Measurements from ENCODE around the gene ZNF135.

Gene ZNF135

DNA sequence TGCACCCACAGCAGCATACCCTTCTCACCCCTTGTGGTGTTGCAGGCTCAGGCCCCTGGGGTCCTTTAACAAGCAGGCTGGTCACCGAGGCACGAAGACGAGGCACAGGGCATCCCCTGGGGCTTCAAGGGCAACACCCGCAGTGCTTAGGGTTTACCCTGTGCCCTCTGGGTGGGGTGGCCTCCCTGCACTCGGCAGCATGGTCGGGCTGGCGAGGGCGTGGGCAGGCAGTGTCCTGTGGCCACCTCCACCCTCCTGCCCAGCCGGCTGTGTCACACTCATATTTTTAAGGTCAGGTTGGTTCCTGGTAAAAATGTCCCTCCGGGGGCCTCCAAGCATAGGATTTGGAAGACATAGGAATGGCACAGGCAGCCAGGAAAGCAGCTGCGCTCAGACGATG is 11.4 kb upstream of the ZNF135 start:
- DNase-seq (ENCODE audit: low spot score), result no peak

DNA sequence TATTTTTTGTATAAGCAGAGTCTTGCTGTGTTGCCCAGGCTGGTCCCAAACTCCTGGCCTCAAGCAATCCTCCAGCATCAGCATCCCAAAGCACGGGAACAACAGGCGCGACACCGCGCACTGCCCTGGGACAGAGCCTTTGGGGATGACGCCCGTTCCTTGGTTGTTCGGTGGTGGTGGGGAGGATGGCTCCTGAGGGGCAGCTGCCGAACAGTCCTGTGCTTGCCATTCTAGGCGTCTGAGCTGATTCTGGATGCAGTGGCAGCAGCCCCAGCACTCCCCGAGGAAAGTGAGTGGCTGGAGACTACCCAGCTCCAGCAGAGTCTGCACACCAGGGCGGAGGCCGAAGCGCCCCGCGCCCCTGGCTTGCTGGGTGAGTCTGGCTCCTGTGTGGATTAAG is 6.8 kb upstream of the ZNF135 start:
- no peak for DNase-seq (ENCODE audit: low spot score)

DNA sequence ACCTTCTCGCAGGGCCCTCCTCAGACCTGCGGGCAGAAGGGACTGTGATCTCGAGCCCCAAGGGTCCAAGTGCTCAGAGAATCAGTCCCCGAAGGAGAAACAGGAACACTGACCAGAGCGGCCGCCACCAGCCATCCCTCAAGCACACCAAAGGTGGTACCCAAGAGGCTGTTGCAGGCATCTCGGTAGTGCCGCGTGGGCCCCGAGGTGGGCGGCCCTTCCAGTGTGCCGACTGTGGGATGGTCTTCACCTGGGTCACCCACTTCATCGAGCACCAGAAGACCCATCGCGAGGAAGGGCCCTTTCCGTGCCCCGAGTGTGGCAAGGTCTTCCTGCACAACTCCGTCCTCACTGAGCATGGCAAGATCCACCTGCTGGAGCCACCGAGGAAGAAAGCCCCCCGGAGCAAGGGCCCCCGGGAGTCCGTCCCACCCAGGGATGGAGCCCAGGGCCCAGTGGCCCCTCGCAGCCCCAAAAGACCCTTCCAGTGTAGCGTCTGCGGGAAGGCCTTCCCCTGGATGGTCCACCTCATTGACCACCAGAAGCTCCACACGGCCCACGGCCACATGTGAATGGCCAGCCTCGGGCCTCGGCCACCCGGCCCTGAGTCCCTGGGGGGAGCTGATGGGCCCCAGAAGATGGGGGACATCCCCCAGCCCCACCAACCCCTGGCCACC is 5.5 kb upstream of the ZNF135 start:
- no peak for DNase-seq (ENCODE audit: low spot score)

DNA sequence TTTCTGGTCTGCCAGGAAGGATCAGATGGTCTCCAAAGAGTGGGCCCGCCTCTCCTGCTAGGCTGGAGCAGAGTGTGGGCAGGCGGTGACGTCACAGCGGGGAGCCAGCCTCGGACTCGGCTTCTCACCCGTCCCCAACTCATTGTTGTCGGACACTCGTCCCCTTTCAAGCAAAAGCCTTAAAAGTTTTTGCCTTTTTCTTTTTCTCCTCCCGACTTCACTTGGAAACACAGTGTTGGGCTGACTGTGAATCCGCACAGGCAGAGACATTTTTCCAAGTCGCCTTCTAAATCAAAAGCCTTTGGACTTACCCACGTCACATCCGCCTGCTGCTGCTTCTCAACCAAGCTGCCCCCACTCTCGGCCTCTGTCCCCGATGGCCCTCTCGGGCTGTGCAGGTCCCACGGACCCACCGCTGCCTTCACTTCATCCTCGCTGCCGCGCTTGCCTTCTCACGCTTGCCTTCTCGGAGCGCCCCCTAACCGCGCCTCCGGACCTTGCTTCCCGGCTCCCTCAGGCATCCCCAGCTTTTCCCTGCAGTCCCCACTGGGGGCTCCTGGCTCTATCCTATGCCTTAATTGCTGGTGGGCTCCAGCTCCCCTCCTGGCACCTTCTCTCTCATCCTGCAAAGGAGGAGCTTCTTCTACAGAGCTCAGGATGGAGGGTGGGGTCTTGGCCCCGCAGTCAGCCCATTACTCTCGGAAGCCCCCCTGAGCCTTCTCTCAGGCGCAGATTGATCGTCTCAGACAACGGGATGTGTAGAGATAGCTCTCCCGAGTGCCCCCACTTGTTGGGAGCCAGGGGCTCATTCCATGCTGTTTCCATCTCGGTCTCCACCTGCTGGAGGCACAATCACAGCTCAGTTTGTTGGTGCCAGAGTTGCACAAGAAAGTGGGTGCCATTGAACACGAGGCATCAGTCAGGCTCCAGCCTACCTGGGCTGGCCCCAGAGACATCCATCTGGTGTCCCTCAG is 3.9 kb upstream of the ZNF135 start:
- no peak for DNase-seq (ENCODE audit: low spot score)

DNA sequence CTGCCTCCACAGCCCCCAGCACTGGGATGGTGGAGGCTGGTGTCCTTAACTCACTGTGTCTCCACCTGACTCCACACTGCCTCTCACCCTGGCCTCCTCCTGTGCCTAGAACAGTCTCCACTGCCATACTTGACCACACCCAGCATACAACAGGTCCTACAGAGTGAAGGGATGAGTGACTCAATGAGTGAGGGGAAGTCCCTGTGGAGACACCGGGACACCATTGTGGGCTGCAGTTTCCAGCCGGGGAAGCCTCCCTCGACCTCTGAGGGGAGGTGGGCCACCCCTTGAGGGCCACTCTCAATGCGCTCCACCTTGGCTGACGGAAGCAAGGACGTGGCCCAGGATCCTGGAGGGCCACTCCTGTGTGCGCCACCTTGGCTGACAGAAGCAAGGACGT is 2.8 kb upstream of the ZNF135 start:
- no peak for DNase-seq (ENCODE audit: low spot score)

DNA sequence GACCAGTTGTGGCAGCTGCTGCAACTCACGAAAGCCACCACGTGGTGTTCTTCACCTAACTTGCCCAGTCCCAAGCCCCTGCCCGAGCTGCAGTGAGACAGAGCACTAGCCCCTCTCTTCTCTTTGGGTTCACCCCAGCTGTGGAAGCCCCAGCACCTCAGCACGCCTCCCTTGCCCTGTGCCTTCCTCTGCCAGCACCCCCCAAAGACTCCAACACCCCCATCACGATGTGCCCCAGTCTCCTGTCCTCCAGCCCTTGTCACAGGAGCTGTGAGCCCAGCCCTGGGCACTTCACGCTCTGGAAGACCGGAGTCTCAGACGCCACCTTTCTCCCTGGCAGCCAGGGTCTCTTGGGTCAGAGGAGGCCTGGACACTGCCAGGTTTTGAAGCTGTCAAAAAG is 2.2 kb upstream of the ZNF135 start:
- DNase-seq (ENCODE audit: low spot score), result no peak

DNA sequence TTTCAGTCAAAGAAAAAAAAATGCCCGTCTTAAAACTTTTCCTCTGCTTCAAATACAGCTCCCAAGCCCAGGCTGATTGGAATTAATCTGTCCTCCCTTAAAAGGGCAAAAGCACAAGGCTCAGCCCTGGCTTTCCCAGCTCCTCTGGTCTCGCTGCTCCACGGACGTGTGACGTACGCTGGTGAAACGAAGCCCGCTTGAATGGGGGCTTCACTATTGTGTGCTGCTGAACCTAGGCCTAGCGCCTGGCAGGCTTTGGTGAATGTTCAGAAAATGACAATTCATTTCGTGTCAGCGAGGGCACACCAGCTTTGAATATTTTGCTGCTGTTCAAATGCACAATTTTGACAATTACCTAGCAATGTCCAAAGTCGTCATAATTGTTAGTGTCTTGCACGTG is 615 bp upstream of the ZNF135 start:
- DNase-seq (ENCODE audit: low spot score), result no peak

DNA sequence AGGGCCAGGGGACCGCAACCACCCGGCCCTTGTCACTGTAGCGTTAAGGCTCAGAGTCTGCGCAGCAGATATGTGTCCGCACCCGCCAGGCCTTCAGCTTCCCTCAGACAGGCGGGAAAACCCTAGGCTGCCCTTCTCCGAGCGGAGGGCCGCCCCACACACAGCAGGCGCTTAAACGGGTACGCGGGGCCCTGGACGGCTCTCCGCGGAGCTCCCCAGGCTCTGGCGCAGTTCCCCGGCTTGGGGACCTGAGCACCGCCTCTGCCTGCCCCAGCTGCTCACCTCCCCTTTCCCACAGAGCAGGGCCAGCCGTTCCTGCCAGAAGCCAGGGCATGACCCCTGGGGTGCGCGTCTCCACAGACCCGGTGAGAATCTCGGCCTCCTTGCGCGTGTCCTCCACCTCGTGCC is 593 bp downstream of the ZNF135 start:
- DNase-seq (ENCODE audit: low spot score), result no peak

DNA sequence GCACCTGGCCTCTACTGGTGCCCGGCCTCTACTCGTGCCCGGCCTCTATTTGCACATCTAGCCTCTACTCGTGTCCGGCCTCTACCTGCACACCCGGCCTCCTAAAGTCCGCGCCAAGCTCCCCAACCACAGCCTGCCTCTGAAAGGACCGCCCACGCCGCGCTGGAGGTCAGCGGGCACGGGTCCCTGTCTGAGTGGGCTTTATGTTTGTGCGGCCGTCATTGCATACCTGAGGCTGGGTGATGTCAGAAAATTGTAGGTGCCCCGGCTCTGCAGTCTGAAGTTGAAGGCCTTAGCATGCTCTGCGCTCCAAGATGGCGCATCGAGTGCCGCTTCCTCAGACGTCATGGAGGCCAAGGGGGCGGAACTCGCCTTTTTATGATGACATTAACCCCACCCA is 1.1 kb downstream of the ZNF135 start:
- no peak for DNase-seq (ENCODE audit: low spot score)

DNA sequence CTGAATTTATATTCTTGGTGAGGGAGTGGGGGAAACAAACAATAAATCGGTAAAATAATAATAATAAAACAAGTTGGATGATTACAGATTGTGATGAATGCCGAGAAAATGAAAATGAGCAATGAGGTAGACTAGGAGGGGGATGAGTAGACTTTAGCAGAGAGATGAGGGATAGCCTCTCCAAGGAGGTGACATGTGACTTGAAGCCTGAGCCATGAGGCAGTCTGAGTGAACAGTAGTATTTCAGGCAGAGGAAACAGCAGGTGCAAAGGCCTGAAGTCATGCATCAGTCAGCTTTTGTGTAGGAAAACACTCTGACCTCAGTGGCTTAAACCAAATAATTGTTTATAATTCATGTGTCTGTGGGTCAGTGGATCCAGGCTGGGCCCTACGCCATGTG is 4.6 kb downstream of the ZNF135 start:
- no peak for DNase-seq (ENCODE audit: low spot score)

DNA sequence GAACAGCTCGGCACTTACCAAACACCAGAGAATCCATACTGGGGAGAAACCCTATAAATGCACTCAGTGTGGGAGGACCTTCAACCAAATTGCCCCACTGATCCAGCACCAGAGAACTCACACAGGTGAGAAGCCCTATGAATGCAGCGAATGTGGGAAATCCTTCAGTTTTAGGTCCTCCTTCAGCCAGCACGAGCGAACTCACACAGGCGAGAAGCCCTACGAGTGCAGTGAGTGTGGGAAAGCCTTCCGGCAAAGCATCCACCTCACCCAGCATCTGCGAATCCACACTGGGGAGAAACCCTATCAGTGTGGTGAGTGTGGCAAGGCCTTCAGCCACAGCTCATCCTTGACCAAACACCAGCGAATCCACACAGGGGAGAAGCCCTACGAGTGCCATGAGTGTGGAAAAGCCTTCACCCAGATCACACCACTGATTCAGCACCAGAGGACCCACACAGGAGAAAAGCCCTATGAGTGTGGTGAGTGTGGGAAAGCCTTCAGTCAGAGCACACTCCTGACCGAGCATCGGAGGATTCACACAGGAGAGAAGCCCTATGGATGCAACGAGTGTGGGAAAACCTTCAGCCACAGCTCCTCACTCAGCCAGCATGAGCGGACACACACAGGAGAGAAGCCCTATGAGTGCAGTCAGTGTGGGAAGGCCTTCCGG is 8.3 kb downstream of the ZNF135 start:
- DNase-seq (ENCODE audit: low spot score), result no peak

DNA sequence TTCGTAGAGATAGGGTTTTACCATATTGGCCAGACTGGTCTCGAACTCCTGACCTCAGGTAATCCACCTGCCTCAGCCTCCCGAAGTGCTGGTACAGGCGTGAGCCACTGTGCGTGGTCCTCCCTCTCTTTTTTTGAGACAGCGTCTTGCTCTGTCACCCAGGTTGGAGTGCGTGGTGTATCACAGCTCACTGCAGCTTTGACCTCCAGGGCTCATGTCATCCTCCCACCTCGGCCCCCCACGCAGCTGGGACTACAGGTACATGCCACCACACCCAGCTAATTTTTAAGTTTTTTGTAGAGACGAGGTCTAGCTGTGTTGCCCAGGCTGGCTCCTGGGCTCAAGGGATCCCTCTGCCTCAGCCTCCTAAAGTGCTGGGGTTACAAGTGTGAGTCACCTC is 20.7 kb downstream of the ZNF135 start:
- no peak for DNase-seq (ENCODE audit: low spot score)

DNA sequence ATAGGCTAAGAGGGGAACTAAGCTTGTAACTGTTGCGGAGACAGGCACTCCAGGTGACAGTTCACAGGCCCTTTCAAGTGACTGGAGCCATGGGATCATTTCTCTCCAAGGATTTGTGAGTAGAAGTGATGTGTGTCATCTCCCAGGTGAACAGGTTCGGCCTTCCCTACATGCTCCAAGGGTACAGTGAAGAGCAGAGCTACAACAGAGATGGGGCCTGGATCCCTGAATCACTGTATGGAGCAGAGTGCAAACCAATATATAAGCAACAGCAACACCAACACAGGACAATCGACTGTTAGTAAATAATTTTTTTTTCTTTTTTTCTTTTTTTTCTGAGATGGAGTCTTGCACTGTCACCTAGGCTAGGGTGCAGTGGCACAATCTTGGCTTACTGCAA is 23.9 kb downstream of the ZNF135 start:
- no peak for DNase-seq (ENCODE audit: low spot score)

DNA sequence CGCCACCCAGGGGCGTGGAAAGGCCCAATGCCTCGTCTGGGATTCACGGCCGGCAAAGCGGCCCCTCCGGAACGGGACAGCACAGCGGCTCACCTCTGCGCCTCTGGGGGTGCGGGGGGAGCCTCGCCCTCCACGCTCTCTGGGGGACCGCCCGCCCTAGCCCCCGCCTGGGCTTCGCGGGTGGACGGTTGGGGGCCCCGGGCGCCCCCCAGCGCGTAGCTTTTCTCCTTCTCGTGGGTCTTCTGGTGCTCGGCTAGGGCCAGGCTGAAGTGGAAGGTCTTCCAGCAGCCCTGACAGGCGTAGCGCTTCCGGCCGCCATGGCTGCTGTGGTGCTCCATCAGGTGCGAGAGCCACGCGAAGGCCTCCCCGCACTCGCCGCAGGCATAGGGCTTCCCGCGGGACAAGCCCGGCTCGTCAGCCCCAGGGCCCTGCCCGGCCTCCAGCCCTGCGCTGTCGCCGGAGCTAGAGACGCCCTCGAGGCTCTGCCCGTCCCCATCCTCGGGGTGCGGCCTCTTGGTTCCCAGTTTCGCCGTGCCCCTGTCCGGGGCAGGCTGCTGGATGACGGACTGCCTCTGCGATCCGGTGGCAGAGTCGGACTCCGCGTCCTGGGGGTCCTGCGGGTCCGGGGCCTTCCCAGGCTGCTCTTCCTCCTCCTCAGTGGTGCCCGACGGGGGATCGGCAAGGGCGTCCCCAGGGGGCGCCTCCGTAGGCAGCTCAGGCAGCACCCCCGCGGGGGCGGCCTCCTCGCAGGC is 25.7 kb downstream of the ZNF135 start:
- no peak for DNase-seq (ENCODE audit: low spot score)

DNA sequence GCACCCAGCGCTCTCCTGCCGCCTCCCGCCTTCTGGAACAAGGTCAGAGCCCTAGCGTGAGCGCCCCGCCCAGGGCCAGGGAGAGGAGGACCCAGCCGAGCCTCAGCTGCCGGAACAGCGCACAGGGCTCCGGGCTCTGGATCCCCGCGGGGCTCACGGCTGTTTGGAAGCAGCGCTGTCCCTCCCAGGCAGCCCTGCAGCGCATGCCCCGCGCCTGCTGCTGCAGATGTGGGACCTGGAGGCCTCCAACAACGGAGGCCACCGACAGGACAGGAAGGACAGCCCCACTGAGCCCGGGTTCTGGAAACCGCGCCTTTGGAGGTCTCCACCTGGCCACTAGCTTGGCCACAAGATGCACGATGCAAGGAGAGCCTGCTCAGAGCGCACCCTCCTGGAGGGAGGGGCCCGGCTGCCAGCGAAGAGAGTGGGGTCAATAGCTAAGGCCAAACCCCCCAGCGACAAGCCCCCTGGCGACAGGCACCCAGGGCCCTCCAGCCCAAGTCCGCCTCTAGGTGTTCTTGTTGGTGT is 26.3 kb downstream of the ZNF135 start:
- no peak for DNase-seq (ENCODE audit: low spot score)

DNA sequence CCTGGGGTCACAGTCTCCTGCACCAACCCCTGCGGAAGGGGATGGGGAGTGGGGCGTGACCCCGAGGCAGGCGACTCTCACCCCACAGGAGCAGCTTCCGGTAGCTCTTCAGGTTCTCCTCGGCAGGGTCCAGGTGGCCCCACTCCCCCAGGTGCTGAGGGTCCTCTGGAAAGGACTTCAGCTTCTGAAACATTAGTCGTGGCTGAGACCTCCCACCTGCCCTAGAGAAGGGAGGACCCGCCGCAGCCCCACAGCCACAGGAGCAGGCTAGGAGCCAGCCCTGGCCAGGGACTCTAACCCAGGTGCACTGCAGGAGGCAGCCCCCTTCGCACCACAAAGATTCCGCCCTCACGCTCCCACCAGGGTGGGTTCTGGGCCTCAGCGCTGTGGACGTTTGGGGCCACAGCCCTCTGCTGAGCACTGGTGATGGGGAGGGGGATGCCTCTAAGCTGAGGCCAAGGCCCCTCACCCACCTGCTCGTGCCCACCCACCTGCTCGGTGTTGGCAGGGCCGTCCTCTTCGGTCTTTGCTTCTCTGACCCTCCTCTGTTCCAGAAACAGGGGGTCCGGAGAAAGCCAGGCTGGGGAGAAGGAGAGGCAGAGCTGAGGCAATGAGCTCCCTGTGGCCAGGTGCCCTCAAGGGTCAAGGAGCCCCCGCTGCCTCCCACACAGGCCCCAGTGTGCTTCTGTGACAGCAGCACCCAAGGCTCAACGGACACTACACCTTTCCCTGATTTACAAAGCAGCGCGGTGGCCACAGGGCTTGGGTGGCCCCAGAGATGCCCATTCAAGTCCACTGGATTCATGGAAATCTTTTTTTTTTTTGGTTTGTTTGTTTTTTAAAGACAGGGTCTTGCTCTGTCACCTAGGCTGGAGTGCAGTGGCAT is 28.0 kb downstream of the ZNF135 start:
- DNase-seq (ENCODE audit: low spot score), result no peak

DNA sequence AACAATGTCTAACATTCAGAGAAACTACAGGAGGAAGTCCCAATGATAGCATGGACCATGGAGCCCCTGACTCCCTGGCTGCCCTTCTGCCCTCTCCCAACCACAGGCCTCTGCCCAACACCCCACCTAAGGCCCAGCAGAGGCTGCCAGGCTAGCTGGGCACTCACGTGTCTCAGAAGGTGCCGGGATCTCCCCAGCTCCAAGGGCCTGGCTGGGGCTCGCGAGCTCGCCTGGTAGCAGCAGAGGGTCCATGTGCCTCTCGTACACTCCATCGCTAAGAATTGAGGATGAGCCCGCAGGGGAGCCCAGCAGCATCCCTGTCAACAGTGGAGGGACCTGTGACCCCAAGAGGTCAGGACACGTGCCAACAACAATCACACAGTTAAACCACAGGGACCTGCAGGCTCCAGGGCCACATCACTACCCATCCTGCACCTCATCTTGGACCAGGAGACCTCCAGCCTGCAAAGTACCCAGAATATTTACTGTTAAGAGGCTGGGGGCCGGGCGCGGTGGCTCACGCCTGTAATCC is 29.5 kb downstream of the ZNF135 start:
- no peak for DNase-seq (ENCODE audit: low spot score)

DNA sequence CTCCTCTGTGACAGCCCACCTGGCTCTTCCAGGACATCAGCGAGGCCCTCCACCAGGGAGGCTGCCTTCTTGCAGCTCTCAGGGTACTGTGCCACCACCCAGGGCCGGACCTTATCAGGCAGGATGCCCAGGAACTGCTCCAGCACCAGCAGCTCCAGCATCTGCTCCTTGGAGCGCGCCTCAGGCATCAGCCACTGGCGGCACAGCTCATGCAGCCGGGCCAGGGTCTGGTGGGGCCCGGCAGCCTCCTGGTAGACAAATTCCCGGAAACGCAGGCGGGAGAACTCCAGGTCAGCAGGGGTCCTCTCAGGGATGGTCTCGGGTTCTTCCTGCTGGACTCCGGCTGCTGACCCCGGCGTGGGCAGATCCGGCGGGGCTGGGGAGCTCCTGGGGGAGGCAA is 30.8 kb downstream of the ZNF135 start:
- DNase-seq (ENCODE audit: low spot score), result no peak

DNA sequence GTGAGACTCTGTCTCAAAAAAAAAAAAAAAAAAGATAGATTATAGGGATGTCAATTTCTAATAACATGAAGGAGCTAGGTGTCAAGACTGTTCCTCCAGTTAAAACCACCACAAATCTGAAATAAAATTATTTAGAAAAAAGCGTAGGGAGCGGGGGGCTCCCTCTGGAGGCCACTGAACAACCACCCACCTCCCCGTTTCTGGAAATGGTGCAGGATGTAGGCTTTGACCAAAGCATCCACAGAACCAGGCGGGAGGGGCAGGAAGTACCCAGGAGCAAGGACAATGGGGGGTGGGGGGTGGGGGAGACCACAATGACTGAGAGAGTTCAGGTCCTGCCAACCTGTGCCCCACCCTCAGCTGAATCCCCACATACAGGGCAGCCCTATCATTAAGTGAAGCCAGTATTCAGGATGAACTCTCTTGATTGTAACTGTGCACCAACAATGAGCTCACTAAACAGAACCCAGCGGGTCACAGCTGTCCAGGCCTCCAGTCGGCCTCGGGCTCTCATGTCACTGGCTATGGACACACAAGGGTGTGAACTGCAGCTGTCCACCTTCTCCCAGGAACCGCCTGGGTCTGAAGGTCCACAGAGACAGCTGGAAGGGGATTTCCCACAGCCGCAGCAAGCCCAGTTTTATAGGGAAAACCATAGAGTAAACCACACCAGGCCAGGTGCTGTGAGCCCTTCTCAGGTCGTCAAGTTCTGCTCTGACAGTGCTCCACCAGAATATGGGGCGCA is 32.3 kb downstream of the ZNF135 start:
- no peak for DNase-seq (ENCODE audit: low spot score)

DNA sequence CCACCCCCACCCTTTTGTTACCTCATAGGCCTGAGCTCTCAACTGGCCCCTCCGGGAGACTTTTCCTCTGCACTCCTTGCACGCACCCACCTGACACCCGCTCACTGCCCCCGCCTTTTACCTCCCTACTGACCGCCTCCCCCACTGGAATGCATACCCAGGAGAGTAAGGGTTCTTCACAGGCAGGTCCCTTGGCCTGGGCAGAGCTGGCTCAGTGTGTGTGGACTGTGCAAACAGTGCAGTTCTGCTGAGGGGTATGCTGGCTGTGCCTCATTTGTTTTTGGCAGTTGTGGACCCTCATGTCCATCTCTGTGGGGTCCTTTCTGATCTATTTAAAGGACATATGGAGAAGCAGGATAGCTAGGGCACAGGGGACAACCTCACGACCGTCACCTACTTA is 34.0 kb downstream of the ZNF135 start:
- DNase-seq (ENCODE audit: low spot score), result no peak

Measured in HuH-7.5 (cell line).